Sigmoid colon (tissue), 4 donors: ENCODE measurements around the gene COG5.

Experiments used
- EP300 ChIP-seq, 4 donors: sonication (generic); formaldehyde crosslinking; IDR thresholded peaks; one replicate each; pipeline ENCODE4 v1.6.1; 2017; ENCODE audit warnings: antibody characterized with exemption in 4 of 4
- POLR2A ChIP-seq, 2 donors: fragments of 450-650 bp; IDR thresholded peaks; one replicate each; pipeline ENCODE4 v1.6.1; 2016; ENCODE audit warnings: antibody characterized with exemption in 2 of 2, mild to moderate bottlenecking in 2 of 2, moderate library complexity in 2 of 2

DNA sequence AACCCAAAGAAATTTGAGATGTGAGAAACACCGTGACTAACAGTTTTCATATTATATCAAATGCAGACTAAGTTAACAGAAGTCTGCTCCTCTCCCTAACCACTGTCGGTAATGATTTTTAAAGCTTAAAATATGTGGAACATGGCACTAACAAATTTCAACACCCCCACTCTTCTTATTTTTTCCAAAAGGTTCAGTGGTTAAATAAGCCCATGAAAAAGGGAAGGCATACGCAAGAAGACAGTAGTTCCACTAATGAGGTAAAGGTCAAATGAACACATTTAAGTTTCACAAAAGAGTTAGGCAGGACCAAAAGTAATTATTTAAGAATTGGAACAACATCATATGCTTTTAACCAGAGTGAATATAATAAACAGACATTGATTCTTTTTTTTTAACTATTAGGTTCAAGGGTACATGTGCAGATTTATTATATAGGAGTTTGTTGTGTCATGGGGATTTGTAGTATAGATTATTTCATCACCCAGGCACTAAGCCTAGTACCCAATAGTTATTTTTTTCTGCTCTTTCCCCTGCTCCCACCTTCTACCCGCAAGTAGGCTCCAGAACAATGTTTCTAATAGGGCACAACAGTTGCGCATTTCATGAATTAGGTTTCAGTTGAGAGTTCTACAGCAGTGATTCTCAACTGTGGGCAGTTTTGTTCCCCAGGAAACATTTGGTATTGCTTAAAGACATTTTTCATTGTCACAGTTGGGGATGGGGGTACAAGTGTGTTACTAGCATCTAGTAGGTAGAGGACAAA, 315.0 kb downstream of the COG5 start:
- TF ChIP-seq POLR2A (IDR thresholded peaks at IDR 0.05), result no peak
- TF ChIP-seq EP300 (IDR thresholded peaks at IDR 0.05), result no peak
